H9 (cell line): ENCODE measurements around the gene MAPKAP1. TPM values are rescaled to one million over a fixed set of nuclear protein-coding genes. Genes with fewer than 3 reads are reported as not detected.

Source experiments
- DNase-seq: peaks from one replicate; pipeline ENCODE4 v3.0.0-alpha.2; 2017
- H2AFZ ChIP-seq: one replicate; pipeline ENCODE4 v1.6.1; 2013; ENCODE audit warnings: mild to moderate bottlenecking, low read length, control low read depth, moderate library complexity
- H2AK5ac ChIP-seq: 2 replicates; pipeline ENCODE4 v1.6.1; 2013; ENCODE audit warnings: low read length, control low read depth, mixed read lengths; ENCODE audit not compliant: insufficient read length
- H2BK120ac ChIP-seq: one replicate; pipeline ENCODE4 v1.6.1; 2013; ENCODE audit warnings: low read depth, mild to moderate bottlenecking, low read length, control low read depth, inconsistent platforms; ENCODE audit not compliant: poor library complexity, severe bottlenecking
- H2BK12ac ChIP-seq: 2 replicates; pipeline ENCODE4 v1.6.1; 2013; ENCODE audit warnings: low read length, control low read depth, mixed read lengths, low read depth; ENCODE audit not compliant: insufficient read length
- H2BK15ac ChIP-seq: 2 replicates; pipeline ENCODE4 v1.6.1; 2013; ENCODE audit warnings: low read depth, low read length, control low read depth
- H2BK20ac ChIP-seq: one replicate; pipeline ENCODE4 v1.6.1; 2013; ENCODE audit warnings: low read depth, mild to moderate bottlenecking, low read length, control low read depth, inconsistent platforms; ENCODE audit not compliant: poor library complexity, severe bottlenecking
- H2BK5ac ChIP-seq: 2 replicates; pipeline ENCODE4 v1.6.1; 2013; ENCODE audit warnings: low read length, control low read depth, mixed read lengths; ENCODE audit not compliant: insufficient read length
- H3K14ac ChIP-seq: 2 replicates; pipeline ENCODE4 v1.6.1; 2013; ENCODE audit warnings: low read length, control low read depth; ENCODE audit not compliant: insufficient read depth
- H3K18ac ChIP-seq: 2 replicates; pipeline ENCODE4 v1.6.1; 2013; ENCODE audit warnings: low read depth, mild to moderate bottlenecking, mixed read lengths, low read length, control low read depth; ENCODE audit not compliant: insufficient read length
- H3K23ac ChIP-seq: 2 replicates; pipeline ENCODE4 v1.6.1; 2013; ENCODE audit warnings: low read length, control low read depth, mixed read lengths, low read depth; ENCODE audit not compliant: insufficient read length
- H3K23me2 ChIP-seq: 2 replicates; pipeline ENCODE4 v1.6.1; 2013; ENCODE audit warnings: low read depth, mild to moderate bottlenecking, mixed read lengths, low read length, control low read depth; ENCODE audit not compliant: insufficient read length, poor library complexity, severe bottlenecking
- H3K27ac ChIP-seq: 2 replicates; pipeline ENCODE4 v1.5.1; 2013; ENCODE audit warnings: low read length, control low read depth, mixed read lengths, low read depth; ENCODE audit not compliant: insufficient read length
- H3K27me3 ChIP-seq: 2 replicates; pipeline ENCODE4 v1.6.1; 2013; ENCODE audit warnings: low read length, control low read depth, inconsistent platforms; ENCODE audit not compliant: insufficient read depth
- H3K4ac ChIP-seq: 2 replicates; pipeline ENCODE4 v1.6.1; 2013; ENCODE audit warnings: low read depth, mild to moderate bottlenecking, control low read depth, inconsistent platforms, low read length, moderate library complexity
- H3K4me1 ChIP-seq: 2 replicates; pipeline ENCODE4 v1.6.1; 2013; ENCODE audit warnings: low read length, control low read depth, inconsistent platforms; ENCODE audit not compliant: insufficient read depth
- H3K4me2 ChIP-seq: 2 replicates; pipeline ENCODE4 v1.6.1; 2013; ENCODE audit warnings: low read length, control low read depth, mixed read lengths; ENCODE audit not compliant: insufficient read length, insufficient read depth
- H3K56ac ChIP-seq: 2 replicates; pipeline ENCODE4 v1.6.1; 2013; ENCODE audit warnings: low read depth, mild to moderate bottlenecking, mixed read lengths, low read length, control low read depth; ENCODE audit not compliant: insufficient read length
- H3K79me1 ChIP-seq: 2 replicates; pipeline ENCODE4 v1.6.1; 2013; ENCODE audit warnings: low read depth, mild to moderate bottlenecking, moderate library complexity, low read length, control low read depth, inconsistent platforms; ENCODE audit not compliant: insufficient read depth, poor library complexity, severe bottlenecking
- H3K79me2 ChIP-seq: 2 replicates; pipeline ENCODE4 v1.6.1; 2013; ENCODE audit warnings: low read length, control low read depth, inconsistent platforms; ENCODE audit not compliant: insufficient read depth
- H3K9ac ChIP-seq: 2 replicates; pipeline ENCODE4 v1.6.1; 2013; ENCODE audit warnings: low read length, control low read depth, mixed read lengths; ENCODE audit not compliant: insufficient read length; ENCODE audit errors: extremely low read depth
- H3K9me3 ChIP-seq: one replicate; pipeline ENCODE4 v1.6.1; 2013; ENCODE audit warnings: low read depth, low read length, inconsistent platforms; ENCODE audit not compliant: control insufficient read depth
- H3T11ph ChIP-seq: one replicate; pipeline ENCODE4 v1.6.1; 2013; ENCODE audit warnings: mild to moderate bottlenecking, low read length, control low read depth, inconsistent platforms
- H4K20me1 ChIP-seq: one replicate; pipeline ENCODE4 v1.6.1; 2013; ENCODE audit not compliant: control insufficient read depth, insufficient read length, insufficient read depth
- H4K5ac ChIP-seq: 2 replicates; pipeline ENCODE4 v1.6.1; 2013; ENCODE audit warnings: low read depth, mild to moderate bottlenecking, mixed read lengths, low read length, control low read depth; ENCODE audit not compliant: insufficient read length
- H4K8ac ChIP-seq: replicated peaks from 2 replicates; pipeline ENCODE4 v1.6.1; 2013; ENCODE audit warnings: low read length, control low read depth, mixed read lengths, low read depth; ENCODE audit not compliant: insufficient read length
- H4K91ac ChIP-seq: 2 replicates; pipeline ENCODE4 v1.6.1; 2013; ENCODE audit warnings: low read depth, mild to moderate bottlenecking, moderate library complexity, mixed read lengths, low read length, control low read depth; ENCODE audit not compliant: insufficient read length
- H3K27ac Mint-ChIP-seq, 3 experiments: 2 replicates in 2 of 3; 3 replicates in 1 of 3; pipeline ENCODE4 v1.8.0; 2020 to 2021; ENCODE audit warnings: mixed read lengths in 3 of 3, mild to moderate bottlenecking in 1 of 3, moderate library complexity in 1 of 3
- H3K27me3 Mint-ChIP-seq: 2 replicates; pipeline ENCODE4 v1.8.0; 2021; ENCODE audit warnings: low read depth, mild to moderate bottlenecking, moderate library complexity, mixed read lengths
- H3K36me3 Mint-ChIP-seq, 3 experiments: 2 replicates in 2 of 3; 3 replicates in 1 of 3; pipeline ENCODE4 v1.8.0; 2020 to 2021; ENCODE audit warnings: low read depth in 3 of 3, mixed read lengths in 3 of 3; ENCODE audit not compliant: insufficient read depth in 1 of 3
- H3K4me1 Mint-ChIP-seq, 2 experiments: 2 replicates each; pipeline ENCODE4 v1.8.0; 2020; ENCODE audit warnings: mixed read lengths in 2 of 2
- H3K4me3 Mint-ChIP-seq, 2 experiments: 2 replicates in 1 of 2; 3 replicates in 1 of 2; pipeline ENCODE4 v1.8.0; 2020 to 2021; ENCODE audit warnings: mild to moderate bottlenecking in 2 of 2, mixed read lengths in 2 of 2, moderate library complexity in 1 of 2
- H3K9me3 Mint-ChIP-seq, 2 experiments: 2 replicates in 1 of 2; 3 replicates in 1 of 2; pipeline ENCODE4 v1.8.0; 2020; ENCODE audit warnings: mild to moderate bottlenecking in 2 of 2, mixed read lengths in 2 of 2, moderate library complexity in 1 of 2
- WGBS: extraction: QIAGEN DNeasy Blood & Tissue Kit; methylation state at CpG from one replicate; pipeline ENCODE4 v1.1.7; 2013; ENCODE audit warnings: missing lambda C conversion rate, low lambda C conversion rate, mixed read lengths; ENCODE audit not compliant: insufficient read length; ENCODE audit errors: extremely low coverage; 5-methylcytosine and 5-hydroxymethylcytosine counted together
- total RNA-seq: library from RNA; stranded (reverse); gene quantifications from 2 replicates; pipeline ENCODE4 v1.2.1, GENCODE V29; 2021
- TF ChIP-seq, protein P1 (sequence below): fragments of 200-600 bp; sonication (generic); conservative IDR thresholded peaks from 3 replicates; pipeline ENCODE4 v1.8.0; 2021; ENCODE audit warnings: antibody characterized with exemption, mild to moderate bottlenecking

MAPKAP1 gene
- total RNA-seq, 1 experiment from 2014 or later = 97.0 TPM

DNA sequence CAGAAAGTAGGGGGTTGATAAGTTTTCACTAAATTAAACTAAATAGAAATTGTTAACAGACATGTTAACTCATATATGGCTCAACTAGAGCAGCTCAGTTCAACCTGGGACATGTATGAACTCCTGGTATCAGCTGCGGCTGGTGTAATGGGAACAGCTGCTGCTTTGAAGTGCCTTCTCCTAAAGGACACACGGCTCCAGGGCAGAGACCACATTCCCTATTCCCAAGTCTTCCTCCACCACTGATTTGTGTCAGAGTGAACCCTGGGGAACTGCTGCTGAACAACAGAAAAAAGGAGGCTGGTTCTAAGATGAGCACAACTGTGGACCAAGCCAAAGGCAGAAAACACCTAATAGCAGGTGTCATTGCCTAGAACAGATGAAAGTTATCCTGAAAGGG lies 71.1 kb downstream of the MAPKAP1 start:
- Histone ChIP-seq H3K27me3 (no peaks in the 10 kb centered on the region), H3K23me2 (no peaks in the 10 kb centered on the region), H3K4me2 (no peak overlapping the region), H4K8ac (no peak overlapping the region), H3K79me2 (peaks cover 8% of the 10 kb centered on the region), H3K9ac (no peak overlapping the region), H3K27ac (no peak overlapping the region), H2AFZ (no peak overlapping the region), H2BK120ac (no peak overlapping the region), H3K4me1 (peaks cover 10% of the 10 kb centered on the region; the same call in 1 of the 2 replicates), H2BK12ac (no peak overlapping the region), H4K20me1 (no peaks in the 10 kb centered on the region), H3K18ac (no peak overlapping the region), H3K79me1 (no peaks in the 10 kb centered on the region), H4K91ac (no peak overlapping the region), H3K14ac (no peak overlapping the region), H2BK15ac (no peak overlapping the region), H3T11ph (no peak overlapping the region), H3K23ac (no peak overlapping the region), H4K5ac (no peak overlapping the region), H2BK20ac (no peak overlapping the region), H2BK5ac (no peak overlapping the region), H3K4ac (no peak overlapping the region), H3K56ac (no peak overlapping the region), H3K9me3 (no peaks in the 10 kb centered on the region), H2AK5ac (no peak overlapping the region)
- TF ChIP-seq, protein P1, sequence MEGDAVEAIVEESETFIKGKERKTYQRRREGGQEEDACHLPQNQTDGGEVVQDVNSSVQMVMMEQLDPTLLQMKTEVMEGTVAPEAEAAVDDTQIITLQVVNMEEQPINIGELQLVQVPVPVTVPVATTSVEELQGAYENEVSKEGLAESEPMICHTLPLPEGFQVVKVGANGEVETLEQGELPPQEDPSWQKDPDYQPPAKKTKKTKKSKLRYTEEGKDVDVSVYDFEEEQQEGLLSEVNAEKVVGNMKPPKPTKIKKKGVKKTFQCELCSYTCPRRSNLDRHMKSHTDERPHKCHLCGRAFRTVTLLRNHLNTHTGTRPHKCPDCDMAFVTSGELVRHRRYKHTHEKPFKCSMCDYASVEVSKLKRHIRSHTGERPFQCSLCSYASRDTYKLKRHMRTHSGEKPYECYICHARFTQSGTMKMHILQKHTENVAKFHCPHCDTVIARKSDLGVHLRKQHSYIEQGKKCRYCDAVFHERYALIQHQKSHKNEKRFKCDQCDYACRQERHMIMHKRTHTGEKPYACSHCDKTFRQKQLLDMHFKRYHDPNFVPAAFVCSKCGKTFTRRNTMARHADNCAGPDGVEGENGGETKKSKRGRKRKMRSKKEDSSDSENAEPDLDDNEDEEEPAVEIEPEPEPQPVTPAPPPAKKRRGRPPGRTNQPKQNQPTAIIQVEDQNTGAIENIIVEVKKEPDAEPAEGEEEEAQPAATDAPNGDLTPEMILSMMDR = no peak
- H3K9me3 Mint-ChIP-seq = no peaks in the 10 kb centered on the region
- no peak overlapping the region for H3K4me3 Mint-ChIP-seq
- no peak for DNase-seq
- H3K27ac Mint-ChIP-seq = peak overlapping the region in 2 of 3 experiments; percentile 49 to 60; a peak in 2 of 7 replicates
- no CpG with 5 or more reads among the region's 2 CpGs for WGBS
- 0 out of 7 replicates have a peak, but pooled peaks cover 0 to 3% (median 0%) of the 10 kb centered on the region in 3 experiments for H3K36me3 Mint-ChIP-seq
- no peaks in the 10 kb centered on the region for H3K27me3 Mint-ChIP-seq
- H3K4me1 Mint-ChIP-seq = peaks cover 37 to 40% of the 10 kb centered on the region in 2 experiments
